ENCODE measurements around the gene UBFD1. TPM values are rescaled to one million over a fixed set of nuclear protein-coding genes. Genes with fewer than 3 reads are reported as not detected.

UBFD1 gene, protein sequence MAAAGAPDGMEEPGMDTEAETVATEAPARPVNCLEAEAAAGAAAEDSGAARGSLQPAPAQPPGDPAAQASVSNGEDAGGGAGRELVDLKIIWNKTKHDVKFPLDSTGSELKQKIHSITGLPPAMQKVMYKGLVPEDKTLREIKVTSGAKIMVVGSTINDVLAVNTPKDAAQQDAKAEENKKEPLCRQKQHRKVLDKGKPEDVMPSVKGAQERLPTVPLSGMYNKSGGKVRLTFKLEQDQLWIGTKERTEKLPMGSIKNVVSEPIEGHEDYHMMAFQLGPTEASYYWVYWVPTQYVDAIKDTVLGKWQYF
- total RNA-seq = 77.2 and 85.0 TPM in 2 replicates

GRCh38 chr16:23556881-23557778 is at the start of gene UBFD1, which contains the start of gene EARS2:
Gene UBFD1 (plus strand): TSS chr16:23557727. CDS start chr16:23557743, 16 bp downstream.
Gene EARS2 (minus strand): TSS chr16:23557350. CDS start chr16:23557343, 7 bp downstream.

GRCh38 chr16:23510164-23510914 is 47.2 kb upstream of the UBFD1 start, which contains the start of gene GGA2:
Gene GGA2 (minus strand): TSS chr16:23510494. CDS start chr16:23510411, 83 bp downstream.

DNA sequence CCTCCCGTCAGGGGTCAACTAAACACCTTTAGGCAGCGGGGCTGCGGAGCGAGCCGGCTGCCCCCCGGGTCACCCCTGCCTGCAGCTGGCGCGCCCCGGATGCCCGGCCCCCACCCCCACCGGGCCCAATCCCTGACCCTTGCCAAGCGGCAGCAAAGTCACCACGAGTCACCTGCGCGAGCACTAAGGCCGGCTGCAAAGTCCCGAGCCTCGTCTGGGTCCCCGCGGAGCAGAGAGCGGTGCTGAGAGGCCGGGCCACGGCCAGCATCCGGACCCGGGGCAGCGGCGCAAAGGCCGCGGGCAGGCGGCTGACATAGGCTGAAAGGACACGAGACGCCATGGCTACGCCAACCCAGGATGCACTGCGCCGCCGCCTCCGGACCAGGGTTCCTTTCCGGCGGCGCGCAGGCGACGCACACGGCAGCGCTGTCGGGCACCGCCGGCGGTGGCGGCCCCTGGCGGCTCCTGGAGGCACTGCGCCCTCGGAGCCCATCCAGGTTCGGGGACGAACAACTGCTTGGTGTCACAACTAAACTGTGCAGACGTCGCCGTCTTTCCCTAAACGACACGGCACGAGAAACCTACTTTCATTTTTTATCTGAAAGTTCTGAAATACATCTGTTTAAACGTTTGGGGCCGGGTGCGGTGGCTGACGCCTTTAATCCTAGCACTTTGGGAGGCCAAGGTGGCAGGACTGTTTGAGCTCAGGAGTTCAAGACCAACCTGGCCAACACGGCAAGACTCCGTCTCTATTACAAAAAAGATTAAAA is 38.6 kb downstream of the UBFD1 start, which contains the start of gene NDUFAB1:
NDUFAB1 (minus strand) TSS at position 366 of the 770 bp plus-strand sequence; CDS start at position 340, 26 bp downstream.

Other genes starting within 250 kb of the UBFD1 start
- 16.9 and 21.1 TPM in 2 replicates for gene COG7, start 104.5 kb upstream of the UBFD1 start, total RNA-seq
- 14.7 and 21.9 TPM in 2 replicates for gene GGA2, start 47.2 kb upstream of the UBFD1 start, total RNA-seq
- gene EARS2, start 377 bp upstream of the UBFD1 start, total RNA-seq = 37.8 and 39.3 TPM in 2 replicates
- 73.1 and 78.3 TPM in 2 replicates for gene NDUFAB1, start 38.6 kb downstream of the UBFD1 start, total RNA-seq
- gene PALB2, start 83.6 kb downstream of the UBFD1 start, total RNA-seq = 15.4 and 17.0 TPM in 2 replicates
- 27.2 and 30.7 TPM in 2 replicates for gene DCTN5, start 83.7 kb downstream of the UBFD1 start, total RNA-seq
- 31.6 and 46.7 TPM in 2 replicates for gene PLK1, start 121.2 kb downstream of the UBFD1 start, total RNA-seq
- not detected in 2 replicates for gene ERN2, start 155.5 kb downstream of the UBFD1 start, total RNA-seq
- not detected in 2 replicates for gene CHP2, start 197.3 kb downstream of the UBFD1 start, total RNA-seq